HCT116 (cell line): Measurements from ENCODE around the gene PPM1H. TPM values are rescaled to one million over a fixed set of nuclear protein-coding genes. Genes with fewer than 3 reads are reported as not detected.
"Not testable (repeated sequence)": the region's sequence is repeated elsewhere in the genome, so short reads cannot be mapped to it uniquely, and the experiment has no call there.

Experiments used
- ATAC-seq: fragments of 200-7000 bp; cut with Tn5 transposase; 2 replicates; pipeline ENCODE4 v1.9.1; 2020; ENCODE audit warnings: mild to moderate bottlenecking, moderate library complexity
- BruUV-seq: library from RNA; stranded (reverse); fragments of 400-500 nt; replicated peaks from 2 replicates; lab custom pipeline; 2021; lab: Mats Ljungman, UMichigan
- CTCF ChIA-PET: fragments of 300-600 bp; sonication (Branson Sonifier 250); formaldehyde crosslinking; loops from one replicate; lab custom pipeline; 2021; ENCODE audit warnings: antibody characterized with exemption; lab: Charles Lee
- POLR2A ChIA-PET: fragments of 300-600, 350-600 bp; sonication (Branson Sonifier 250); formaldehyde crosslinking; loops from one replicate; lab custom pipeline; 2021; ENCODE audit warnings: antibody characterized with exemption; lab: Charles Lee
- RAD21 ChIA-PET, 2 experiments: fragments of 300-600 bp; sonication (Branson Sonifier 250); formaldehyde crosslinking; loops; one replicate each; lab custom pipeline; 2023; ENCODE audit warnings: low total read pairs in 2 of 2; ENCODE audit not compliant: uncharacterized antibody in 2 of 2, unreplicated experiment in 2 of 2, low non-redundant PET in 1 of 2; lab: Charles Lee
- DNase-seq: peaks from one replicate; pipeline ENCODE4 v3.0.0-alpha.2; 2010; ENCODE audit warnings: low read depth, low spot score
- H2AFZ ChIP-seq: fragments of 200-600 bp; shearing (Covaris generic), sonication (generic); 2 replicates; pipeline ENCODE4 v1.6.1; 2017; ENCODE audit warnings: low read depth, mixed run types, mixed read lengths, antibody characterized with exemption, low read length; ENCODE audit not compliant: poor library complexity, severe bottlenecking
- H3K27ac ChIP-seq: 2 replicates; pipeline ENCODE4 v1.5.1; 2012; ENCODE audit warnings: low read depth, low read length
- H3K27me3 ChIP-seq: fragments of 200-600 bp; sonication (generic); 2 replicates; pipeline ENCODE4 v1.6.1; 2016; ENCODE audit warnings: mixed run types, low read length, mixed read lengths; ENCODE audit not compliant: insufficient read depth
- H3K36me3 ChIP-seq, 2 experiments: fragments of 200-500 bp in 1 of 2; fragments of 200-600 bp in 1 of 2; sonication (Bioruptor generic) in 1 of 2; sonication (generic) in 1 of 2; 2 replicates each; pipeline versions ENCODE4 v1.5.1 to v1.6.1; 2014 to 2016; ENCODE audit warnings: low read length in 2 of 2, inconsistent platforms in 1 of 2, mixed read lengths in 1 of 2, mixed run types in 1 of 2; ENCODE audit not compliant: insufficient read depth in 2 of 2, control insufficient read depth in 1 of 2
- H3K4me1 ChIP-seq, 2 experiments: fragments of 200-600 bp in 1 of 2; sonication (generic) in 1 of 2; 2 replicates each; pipeline versions ENCODE4 v1.5.1 to v1.6.1; 2012 to 2017; ENCODE audit warnings: low read length in 2 of 2, inconsistent platforms in 1 of 2, mild to moderate bottlenecking in 1 of 2, mixed read lengths in 1 of 2, mixed run types in 1 of 2, moderate library complexity in 1 of 2; ENCODE audit not compliant: insufficient read depth in 2 of 2, control insufficient read depth in 1 of 2
- H3K4me2 ChIP-seq: fragments of 200-600 bp; sonication (generic); 2 replicates; pipeline ENCODE4 v1.6.1; 2017; ENCODE audit warnings: mixed run types, low read length, mixed read lengths
- H3K4me3 ChIP-seq, 2 experiments: fragments of 200-600 bp in 1 of 2; sonication (generic) in 1 of 2; replicated peaks in 1 of 2; 2 replicates each; pipeline ENCODE4 v1.5.1; 2011 to 2016; ENCODE audit warnings: low read length in 2 of 2, control low read depth in 1 of 2, low read depth in 1 of 2, mild to moderate bottlenecking in 1 of 2, mixed read lengths in 1 of 2, mixed run types in 1 of 2
- H3K79me2 ChIP-seq: fragments of 200-600 bp; sonication (generic); 2 replicates; pipeline ENCODE4 v1.6.1; 2017; ENCODE audit warnings: mild to moderate bottlenecking, mixed run types, low read length, moderate library complexity, mixed read lengths; ENCODE audit not compliant: insufficient read depth
- H3K9ac ChIP-seq: fragments of 200-600 bp; sonication (generic); 2 replicates; pipeline ENCODE4 v1.6.1; 2016; ENCODE audit warnings: low read length, mixed read lengths
- H3K9me2 ChIP-seq: fragments of 200-600 bp; sonication (generic), shearing (Covaris generic); 2 replicates; pipeline ENCODE4 v1.6.1; 2017; ENCODE audit warnings: mixed run types, mild to moderate bottlenecking, moderate library complexity; ENCODE audit not compliant: insufficient read depth
- H3K9me3 ChIP-seq, 2 experiments: fragments of 200-500 bp in 1 of 2; fragments of 200-600 bp in 1 of 2; sonication (Bioruptor generic) in 1 of 2; sonication (generic) in 1 of 2; 2 replicates each; pipeline ENCODE4 v1.6.1; 2014 to 2017; ENCODE audit warnings: low read length in 2 of 2, mixed read lengths in 2 of 2, inconsistent platforms in 1 of 2, low read depth in 1 of 2, mild to moderate bottlenecking in 1 of 2, mixed run types in 1 of 2, moderate library complexity in 1 of 2; ENCODE audit not compliant: control insufficient read depth in 1 of 2, insufficient read depth in 1 of 2
- H4K20me1 ChIP-seq: fragments of 200-600 bp; sonication (generic), shearing (Covaris generic); 2 replicates; pipeline ENCODE4 v1.6.1; 2017; ENCODE audit warnings: mixed run types, mild to moderate bottlenecking, moderate library complexity; ENCODE audit not compliant: insufficient read depth
- FOSL1 ChIP-seq: IDR thresholded peaks from 2 replicates; pipeline ENCODE4 v1.6.1; 2012; ENCODE audit warnings: low read depth
- MAX ChIP-seq: IDR thresholded peaks from 2 replicates; pipeline ENCODE4 v1.6.1; 2012
- SRF ChIP-seq: IDR thresholded peaks from 2 replicates; pipeline ENCODE4 v1.6.1; 2012; ENCODE audit warnings: low read depth
- TCF7L2 ChIP-seq: IDR thresholded peaks from 2 replicates; pipeline ENCODE4 v1.7.0; 2011; ENCODE audit warnings: borderline replicate concordance, inconsistent platforms; ENCODE audit not compliant: insufficient read depth, insufficient read length; ENCODE audit errors: extremely low read depth
- intact Hi-C: fragments of 100-400 bp; cut with micrococcal nuclease; formaldehyde crosslinking; loops from 2 replicates; pipeline ENCODE4 v1.10.0; 2022
- total RNA-seq: library from RNA; stranded (reverse); gene quantifications from one replicate; pipeline ENCODE4 v1.2.1, GENCODE V29; 2021; ENCODE audit not compliant: unreplicated experiment

The PPM1H gene
- total RNA-seq, 1 experiment from 2014 or later, result 8.0 TPM

DNA sequence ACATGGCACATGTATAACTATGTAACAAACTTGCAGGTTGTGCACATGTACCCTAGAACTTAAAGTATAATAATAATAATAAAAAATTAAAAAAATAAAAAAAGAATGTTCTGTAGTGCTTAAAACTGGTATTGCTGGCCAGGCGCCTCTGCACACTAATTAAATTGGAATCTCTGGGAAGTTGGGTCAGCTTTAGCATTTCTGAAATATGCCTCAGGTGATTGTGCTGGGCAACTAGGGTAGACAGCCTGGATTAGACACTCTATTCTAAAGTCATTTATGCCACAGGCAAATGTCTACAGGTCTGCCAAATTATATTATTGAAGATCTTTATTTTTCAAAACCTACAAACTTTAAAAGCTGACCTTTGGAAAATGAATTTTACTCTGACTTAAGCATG is 55.3 kb downstream of the PPM1H start:
- BruUV-seq, result no TSS peak
- RAD21 ChIA-PET, result no interaction called here
- no peaks in the 10 kb centered on the region for H3K9me2 ChIP-seq
- no peak overlapping the region for H2AFZ ChIP-seq
- POLR2A ChIA-PET, result no interaction called here
- H3K36me3 ChIP-seq, result no peaks in the 10 kb centered on the region
- no peaks in the 10 kb centered on the region for H3K4me1 ChIP-seq
- ATAC-seq, result no peak
- no peak overlapping the region for H3K4me3 ChIP-seq
- CTCF ChIA-PET, result no interaction called here
- no peak overlapping the region for H3K9ac ChIP-seq
- intact Hi-C loops, result no loop called here
- no peaks in the 10 kb centered on the region for H4K20me1 ChIP-seq
- TF ChIP-seq FOSL1 (no peak), TCF7L2 (no peak), MAX (no peak), SRF (no peak)
- DNase-seq, result no peak
- H3K27me3 ChIP-seq, result no peaks in the 10 kb centered on the region
- no peak overlapping the region for H3K27ac ChIP-seq
- H3K4me2 ChIP-seq, result no peak overlapping the region
- no peaks in the 10 kb centered on the region for H3K9me3 ChIP-seq
- H3K79me2 ChIP-seq, result no peaks in the 10 kb centered on the region

DNA sequence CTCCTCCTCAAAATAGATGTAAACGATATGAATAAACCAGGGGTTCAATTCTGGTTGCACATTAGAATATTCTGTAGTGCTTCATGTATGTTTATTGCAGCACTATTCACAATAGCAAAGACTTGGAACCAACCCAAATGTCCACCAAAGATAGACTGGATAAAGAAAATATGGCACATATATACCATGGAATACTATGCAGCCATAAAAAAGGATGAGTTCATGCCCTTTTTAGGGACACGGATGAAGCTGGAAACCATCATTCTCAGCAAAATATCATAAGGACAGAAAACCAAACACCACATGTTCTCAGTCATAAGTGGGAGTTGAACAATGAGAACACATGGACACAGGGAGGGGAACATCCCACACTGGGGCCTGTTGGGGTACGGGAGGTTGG is 55.7 kb downstream of the PPM1H start:
- not testable (repeated sequence) for H4K20me1 ChIP-seq, H3K4me3 ChIP-seq, H3K4me1 ChIP-seq

More for the DNA sequence above, 55.7 kb downstream of the PPM1H start:
- H3K9me2 ChIP-seq, CTCF ChIA-PET, H3K79me2 ChIP-seq, H3K9ac ChIP-seq, H3K27me3 ChIP-seq, RAD21 ChIA-PET, H3K4me2 ChIP-seq, POLR2A ChIA-PET, H3K27ac ChIP-seq, intact Hi-C loops, H3K9me3 ChIP-seq, DNase-seq, H3K36me3 ChIP-seq, H2AFZ ChIP-seq, BruUV-seq, ATAC-seq: not testable (repeated sequence)
